HL-60 (cell line): ENCODE data around the gene MSMO1.
"Not testable (repeated sequence)": the region's sequence is repeated elsewhere in the genome, so short reads cannot be mapped to it uniquely, and the experiment has no call there.

Experiments used
- DNase-seq, 2 experiments: peaks; one replicate each; pipeline ENCODE4 v3.0.0-alpha.2; 2010 to 2020; ENCODE audit warnings: low read depth in 1 of 2, low spot score in 1 of 2
- H3K27ac ChIP-seq: fragments of 250-450 bp; sonication (Bioruptor Pico); replicated peaks from 2 replicates; pipeline ENCODE4 v1.5.1; 2020; ENCODE audit warnings: mild to moderate bottlenecking, moderate library complexity
- H3K27me3 ChIP-seq: fragments of 250-450 bp; sonication (Bioruptor Pico); 2 replicates; pipeline ENCODE4 v1.5.1; 2021; ENCODE audit warnings: mild to moderate bottlenecking, moderate library complexity; ENCODE audit not compliant: insufficient read depth, poor library complexity, severe bottlenecking
- H3K4me3 ChIP-seq: replicated peaks from 2 replicates; pipeline ENCODE4 v1.5.1; 2011; ENCODE audit warnings: mild to moderate bottlenecking, control low read depth, low read length; ENCODE audit not compliant: insufficient read depth
- CTCF ChIP-seq: IDR thresholded peaks from one replicate; pipeline ENCODE4 v1.5.1; 2011; ENCODE audit warnings: low read length, control low read depth, inconsistent platforms; ENCODE audit not compliant: insufficient read depth
- GABPA ChIP-seq: IDR thresholded peaks from 2 replicates; pipeline ENCODE4 v1.6.1; 2012; ENCODE audit warnings: low read depth
- POLR2AphosphoS5 ChIP-seq: IDR thresholded peaks from 2 replicates; pipeline ENCODE4 v1.6.1; 2012; ENCODE audit warnings: low read depth
- REST ChIP-seq: IDR thresholded peaks from 2 replicates; pipeline ENCODE4 v1.6.1; 2012; ENCODE audit warnings: low read depth; ENCODE audit not compliant: insufficient replicate concordance
- SPI1 ChIP-seq: IDR thresholded peaks from 2 replicates; pipeline ENCODE4 v1.6.1; 2012; ENCODE audit warnings: low read depth, mild to moderate bottlenecking, borderline replicate concordance

The MSMO1 gene

GRCh38 chr4:165336743-165337142, 9.3 kb downstream of the MSMO1 start:
- H3K4me3 ChIP-seq: no peak overlapping the region
- TF ChIP-seq POLR2AphosphoS5 (no peak), GABPA (no peak), SPI1 (no peak), CTCF (no peak), REST (no peak)
- no peak overlapping the region for H3K27ac ChIP-seq
- no peak for DNase-seq
- no peaks in the 10 kb centered on the region for H3K27me3 ChIP-seq

GRCh38 chr4:165342340-165342739, 14.9 kb downstream of the MSMO1 start:
- not testable (repeated sequence) for DNase-seq, H3K27me3 ChIP-seq, H3K27ac ChIP-seq, H3K4me3 ChIP-seq

GRCh38 chr4:165343353-165344191, 16.1 kb downstream of the MSMO1 start:
- TF ChIP-seq POLR2AphosphoS5: peak; percentile 72
- TF ChIP-seq SPI1: no peak
- Histone ChIP-seq H3K4me3 (no peak overlapping the region), H3K27me3 (no peaks in the 10 kb centered on the region), H3K27ac (no peak overlapping the region)
- DNase-seq: peak in 1 of 2 experiments; percentile 35

GRCh38 chr4:165345666-165346417, 18.4 kb downstream of the MSMO1 start:
- no peak overlapping the region for H3K4me3 ChIP-seq
- DNase-seq: no peak
- H3K27me3 ChIP-seq: no peaks in the 10 kb centered on the region

More at GRCh38 chr4:165345666-165346417, 18.4 kb downstream of the MSMO1 start:
- no peak overlapping the region for H3K27ac ChIP-seq
- TF ChIP-seq POLR2AphosphoS5: no peak
- TF ChIP-seq SPI1: no peak
- TF ChIP-seq CTCF: no peak
- TF ChIP-seq GABPA: no peak
- no peak for TF ChIP-seq REST
